IMR-90 (cell line): Measurements from ENCODE around the gene NAT10. TPM values are rescaled to one million over a fixed set of nuclear protein-coding genes. Genes with fewer than 3 reads are reported as not detected.

Experiments
- ATAC-seq: fragments of 200-7000 bp; cut with Tn5 transposase; 2 replicates; pipeline ENCODE4 v1.9.1; 2020; ENCODE audit warnings: low read depth, mild to moderate bottlenecking, moderate library complexity
- BruUV-seq: library from RNA; stranded (reverse); fragments of 400-500 nt; replicated peaks from 2 replicates; lab custom pipeline; 2021; lab: Mats Ljungman, UMichigan
- CTCF ChIA-PET: fragments of 300-600 bp; formaldehyde crosslinking; extraction: SDS; loops from one replicate; lab custom pipeline; 2021; ENCODE audit warnings: antibody characterized with exemption; lab: Yijun Ruan, JAX
- POLR2A ChIA-PET: fragments of 300-600 bp; sonication (Branson Sonifier 250); formaldehyde crosslinking; loops from one replicate; lab custom pipeline; 2022; ENCODE audit warnings: antibody characterized with exemption; ENCODE audit not compliant: unreplicated experiment; lab: Charles Lee
- DNase-seq: peaks from one replicate; pipeline ENCODE4 v3.0.0; 2013
- H2AFZ ChIP-seq: replicated peaks from 2 replicates; pipeline ENCODE3; 2013; ENCODE audit warnings: low read length, mild to moderate bottlenecking; ENCODE audit not compliant: poor library complexity
- H2AK5ac ChIP-seq: 2 replicates; pipeline ENCODE4 v1.6.1; 2013; ENCODE audit warnings: low read depth, low read length, inconsistent platforms
- H2AK9ac ChIP-seq: replicated peaks from 2 replicates; pipeline ENCODE3; 2013; ENCODE audit warnings: mild to moderate bottlenecking, low read depth, low read length, moderate library complexity; ENCODE audit not compliant: poor library complexity
- H2BK120ac ChIP-seq: 2 replicates; pipeline ENCODE4 v1.6.1; 2013; ENCODE audit warnings: low read depth, low read length, inconsistent platforms
- H2BK15ac ChIP-seq: 3 replicates; pipeline ENCODE4 v1.6.1; 2013; ENCODE audit warnings: low read depth, low read length, inconsistent platforms
- H2BK20ac ChIP-seq: 2 replicates; pipeline ENCODE4 v1.6.1; 2013; ENCODE audit warnings: low read depth, mild to moderate bottlenecking, inconsistent platforms, low read length, moderate library complexity
- H2BK5ac ChIP-seq: 2 replicates; pipeline ENCODE4 v1.6.1; 2013; ENCODE audit warnings: mild to moderate bottlenecking, low read depth, low read length, inconsistent platforms; ENCODE audit not compliant: poor library complexity, severe bottlenecking
- H3K14ac ChIP-seq: replicated peaks from 2 replicates; pipeline ENCODE4 v1.6.1; 2013; ENCODE audit warnings: low read depth, low read length, inconsistent platforms
- H3K18ac ChIP-seq: 2 replicates; pipeline ENCODE4 v1.6.1; 2013; ENCODE audit warnings: low read depth, low read length, control low read depth
- H3K23ac ChIP-seq: 2 replicates; pipeline ENCODE4 v1.6.1; 2013; ENCODE audit warnings: low read depth, low read length, inconsistent platforms
- H3K27ac ChIP-seq: 2 replicates; pipeline ENCODE4 v1.5.1; 2013; ENCODE audit warnings: mild to moderate bottlenecking, control low read depth, low read length; ENCODE audit not compliant: insufficient read depth
- H3K27me3 ChIP-seq: 2 replicates; pipeline ENCODE4 v1.6.1; 2013; ENCODE audit warnings: low read length; ENCODE audit not compliant: control insufficient read depth, insufficient read depth
- H3K36me3 ChIP-seq: 2 replicates; pipeline ENCODE4 v1.6.1; 2013; ENCODE audit warnings: low read length, mixed read lengths; ENCODE audit not compliant: control insufficient read depth, insufficient read depth
- H3K4ac ChIP-seq: 2 replicates; pipeline ENCODE4 v1.6.1; 2013; ENCODE audit warnings: low read depth, low read length, inconsistent platforms
- H3K4me1 ChIP-seq: 2 replicates; pipeline ENCODE4 v1.6.1; 2013; ENCODE audit warnings: low read length, mixed read lengths; ENCODE audit not compliant: control insufficient read depth, insufficient read depth
- H3K4me2 ChIP-seq: 2 replicates; pipeline ENCODE4 v1.6.1; 2013; ENCODE audit warnings: low read depth, mild to moderate bottlenecking, control low read depth, low read length, moderate library complexity
- H3K4me3 ChIP-seq: 2 replicates; pipeline ENCODE4 v1.5.1; 2013; ENCODE audit warnings: low read depth, mild to moderate bottlenecking, control low read depth, low read length, moderate library complexity; ENCODE audit not compliant: insufficient read depth
- H3K56ac ChIP-seq: 2 replicates; pipeline ENCODE4 v1.6.1; 2013; ENCODE audit warnings: low read length, inconsistent platforms; ENCODE audit not compliant: insufficient read depth; ENCODE audit errors: extremely low read depth
- H3K79me1 ChIP-seq, 2 experiments: 2 replicates each; pipeline ENCODE4 v1.6.1; 2013; ENCODE audit warnings: low read length in 2 of 2, inconsistent platforms in 1 of 2, low read depth in 1 of 2
- H3K9ac ChIP-seq: 2 replicates; pipeline ENCODE4 v1.6.1; 2013; ENCODE audit warnings: low read depth, low read length, control low read depth
- H3K9me1 ChIP-seq: 2 replicates; pipeline ENCODE4 v1.6.1; 2013; ENCODE audit warnings: low read length, inconsistent platforms; ENCODE audit not compliant: insufficient read depth
- H3K9me3 ChIP-seq: 2 replicates; pipeline ENCODE4 v1.6.1; 2013; ENCODE audit warnings: low read length; ENCODE audit not compliant: control insufficient read depth, insufficient read depth
- H4K20me1 ChIP-seq: 2 replicates; pipeline ENCODE4 v1.6.1; 2013; ENCODE audit warnings: low read length, inconsistent platforms; ENCODE audit not compliant: insufficient read depth
- H4K5ac ChIP-seq: 2 replicates; pipeline ENCODE4 v1.6.1; 2013; ENCODE audit warnings: mild to moderate bottlenecking, low read depth, low read length, control low read depth
- H4K8ac ChIP-seq, 2 experiments: 2 replicates each; pipeline ENCODE4 v1.6.1; 2013; ENCODE audit warnings: low read depth in 2 of 2, low read length in 2 of 2, control low read depth in 1 of 2, inconsistent platforms in 1 of 2
- H4K91ac ChIP-seq: 2 replicates; pipeline ENCODE4 v1.6.1; 2013; ENCODE audit warnings: low read depth, low read length, inconsistent platforms; ENCODE audit not compliant: insufficient read depth
- CEBPB ChIP-seq: IDR thresholded peaks from 2 replicates; pipeline ENCODE4 v1.6.1; 2012; ENCODE audit warnings: low read depth, low read length, improper control_type of control experiment
- CHD1 ChIP-seq: IDR thresholded peaks from 2 replicates; pipeline ENCODE4 v1.6.1; 2012; ENCODE audit warnings: low read depth, low read length, improper control_type of control experiment
- MAZ ChIP-seq: IDR thresholded peaks from 2 replicates; pipeline ENCODE4 v1.6.1; 2012; ENCODE audit warnings: low read depth, mild to moderate bottlenecking, low read length, improper control_type of control experiment, moderate library complexity, borderline replicate concordance
- MXI1 ChIP-seq: IDR thresholded peaks from 2 replicates; pipeline ENCODE4 v1.6.1; 2012; ENCODE audit warnings: low read depth, mild to moderate bottlenecking, low read length, moderate library complexity, borderline replicate concordance
- NFE2L2 ChIP-seq: fragments of 150-350 bp; IDR thresholded peaks from 2 replicates; pipeline ENCODE4 v1.6.1; 2016; ENCODE audit warnings: low read depth, mild to moderate bottlenecking, low read length
- POLR2A ChIP-seq: IDR thresholded peaks from 2 replicates; pipeline ENCODE4 v1.6.1; 2012; ENCODE audit warnings: mild to moderate bottlenecking, low read depth, low read length
- RAD21 ChIP-seq: IDR thresholded peaks from 2 replicates; pipeline ENCODE4 v1.6.1; 2012; ENCODE audit warnings: low read length, improper control_type of control experiment
- RFX5 ChIP-seq: IDR thresholded peaks from 2 replicates; pipeline ENCODE4 v1.8.0; 2012; ENCODE audit warnings: low read depth, mild to moderate bottlenecking, low read length, moderate library complexity
- WGBS, 2 experiments: methylation state at CpG; one replicate each; pipeline versions ENCODE4 v1.1.5 to v1.1.7; 2013; ENCODE audit warnings: missing lambda C conversion rate in 2 of 2; ENCODE audit not compliant: insufficient read length in 1 of 2; ENCODE audit errors: extremely low coverage in 2 of 2; 5-methylcytosine and 5-hydroxymethylcytosine counted together
- dilution Hi-C: fragments of 300-500 bp; cut with HindIII; formaldehyde crosslinking; loops from one replicate; pipeline ENCODE4 v1.14.3; 2018; ENCODE audit warnings: low sequenced_read_pairs; ENCODE audit not compliant: unreplicated experiment
- in situ Hi-C: fragments of 300-500 bp; cut with MboI; formaldehyde crosslinking; loops from 3 replicates; pipeline ENCODE4 v1.14.3; 2019; ENCODE audit warnings: low sequenced_read_pairs, inconsistent platforms, mixed read lengths
- intact Hi-C: fragments of 100-400 bp; cut with micrococcal nuclease; formaldehyde crosslinking; loops from 2 replicates; pipeline ENCODE4 v1.10.0; 2022
- polyA plus RNA-seq, 3 experiments: library from polyadenylated mRNA; depleted of rRNA; stranded (reverse); fragments of >200 nt; gene quantifications; 2 replicates each; pipeline ENCODE4 v1.2.3, GENCODE V29; 2012; ENCODE audit warnings: low replicate concordance in 1 of 3
- total RNA-seq: library from RNA; depleted of rRNA; stranded (reverse); fragments of >200 nt; gene quantifications from 2 replicates; pipeline ENCODE4 v1.2.3, GENCODE V29; 2012

NAT10 gene
- total and polyA plus RNA-seq, 2 of the 4 experiments (the other 2 are of a cell fraction): 28.1 to 34.8 TPM

- Histone ChIP-seq H3K4ac (no peak overlapping the region), H3K4me1 (peaks cover 1% of the 10 kb centered on the region; the same call in 1 of the 2 replicates), H3K4me3 (no peak overlapping the region), H3K18ac (no peak overlapping the region), H2BK20ac (no peak overlapping the region), H3K27me3 (no peaks in the 10 kb centered on the region), H2BK15ac (no peak overlapping the region), H3K23ac (no peak overlapping the region), H2BK5ac (no peak overlapping the region), H4K20me1 (no peaks in the 10 kb centered on the region), H3K9me3 (no peaks in the 10 kb centered on the region), H4K5ac (no peak overlapping the region), H2BK120ac (no peak overlapping the region), H3K36me3 (peaks cover 46% of the 10 kb centered on the region), H3K56ac (no peak overlapping the region), H3K9me1 (no peaks in the 10 kb centered on the region), H4K8ac (no peak overlapping the region), H4K91ac (no peak overlapping the region), H3K9ac (no peak overlapping the region), H2AK9ac (no peak overlapping the region), H3K14ac (no peak overlapping the region), H3K79me1 (peaks cover 0 to 6% of the 10 kb centered on the region in 2 experiments; a peak in 3 of 4 replicates), H2AFZ (no peak overlapping the region), H2AK5ac (no peak overlapping the region), H3K27ac (no peak overlapping the region), H3K4me2 (no peak overlapping the region)
- in situ Hi-C loops: no loop called here
- dilution Hi-C loops: no loop called here
- CTCF ChIA-PET: no interaction called here
- TF ChIP-seq MAZ (no peak), MXI1 (no peak), POLR2A (no peak), NFE2L2 (no peak), RFX5 (no peak), CEBPB (no peak), CHD1 (no peak), RAD21 (no peak)
- DNase-seq (no peak), ATAC-seq (no peak)
- no TSS peak for BruUV-seq
- WGBS, 2 experiments: 100% methylated on average over 2 of the region's 4 CpGs; no CpG with 5 or more reads in 1 of the 2 experiments
- POLR2A ChIA-PET: no interaction called here
- intact Hi-C loops: no loop called here
Observed at GRCh38 chr11:34120651-34121050, 15.2 kb downstream of the NAT10 start.
